ENCODE measurements around the gene UBL7.

GRCh38 chr15:74430510-74430951, 30.4 kb downstream of the UBL7 start:
- TF ChIP-seq POLR2A (IDR thresholded peaks at IDR 0.05) (no peak), CTCF (IDR thresholded peaks at IDR 0.05) (no peak)
